ENCODE results near the gene CEL.

DNA sequence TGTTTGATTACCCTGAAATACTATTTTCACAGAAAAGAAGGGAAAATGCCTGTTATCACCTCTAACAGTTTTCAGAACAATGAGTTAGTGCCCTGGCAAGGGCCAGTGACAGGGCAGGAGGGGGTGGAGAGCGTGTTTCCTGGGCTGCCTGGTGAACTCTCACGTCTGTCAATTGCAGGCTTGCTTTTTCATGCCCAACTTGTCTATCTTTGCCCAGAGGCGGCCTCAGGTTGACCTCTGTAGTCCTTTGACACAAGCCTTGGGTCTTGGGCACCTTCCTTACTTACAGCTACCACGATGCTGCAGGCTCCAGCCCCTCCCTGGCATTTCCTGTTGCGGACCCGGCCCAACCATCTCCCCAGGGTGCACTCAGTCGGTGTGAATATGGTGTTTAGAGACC is 2.2 kb upstream of the CEL start:
- TF ChIP-seq, protein P1, sequence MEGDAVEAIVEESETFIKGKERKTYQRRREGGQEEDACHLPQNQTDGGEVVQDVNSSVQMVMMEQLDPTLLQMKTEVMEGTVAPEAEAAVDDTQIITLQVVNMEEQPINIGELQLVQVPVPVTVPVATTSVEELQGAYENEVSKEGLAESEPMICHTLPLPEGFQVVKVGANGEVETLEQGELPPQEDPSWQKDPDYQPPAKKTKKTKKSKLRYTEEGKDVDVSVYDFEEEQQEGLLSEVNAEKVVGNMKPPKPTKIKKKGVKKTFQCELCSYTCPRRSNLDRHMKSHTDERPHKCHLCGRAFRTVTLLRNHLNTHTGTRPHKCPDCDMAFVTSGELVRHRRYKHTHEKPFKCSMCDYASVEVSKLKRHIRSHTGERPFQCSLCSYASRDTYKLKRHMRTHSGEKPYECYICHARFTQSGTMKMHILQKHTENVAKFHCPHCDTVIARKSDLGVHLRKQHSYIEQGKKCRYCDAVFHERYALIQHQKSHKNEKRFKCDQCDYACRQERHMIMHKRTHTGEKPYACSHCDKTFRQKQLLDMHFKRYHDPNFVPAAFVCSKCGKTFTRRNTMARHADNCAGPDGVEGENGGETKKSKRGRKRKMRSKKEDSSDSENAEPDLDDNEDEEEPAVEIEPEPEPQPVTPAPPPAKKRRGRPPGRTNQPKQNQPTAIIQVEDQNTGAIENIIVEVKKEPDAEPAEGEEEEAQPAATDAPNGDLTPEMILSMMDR (IDR thresholded peaks at IDR 0.05), result no peak
- no peak for TF ChIP-seq POLR2A (IDR thresholded peaks at IDR 0.05)

All from testis (tissue), 2 donors.